ENCODE measurements around the gene INO80.
"Not testable (repeated sequence)": the region's sequence is repeated elsewhere in the genome, so short reads cannot be mapped to it uniquely, and the experiment has no call there.

Gene INO80, protein sequence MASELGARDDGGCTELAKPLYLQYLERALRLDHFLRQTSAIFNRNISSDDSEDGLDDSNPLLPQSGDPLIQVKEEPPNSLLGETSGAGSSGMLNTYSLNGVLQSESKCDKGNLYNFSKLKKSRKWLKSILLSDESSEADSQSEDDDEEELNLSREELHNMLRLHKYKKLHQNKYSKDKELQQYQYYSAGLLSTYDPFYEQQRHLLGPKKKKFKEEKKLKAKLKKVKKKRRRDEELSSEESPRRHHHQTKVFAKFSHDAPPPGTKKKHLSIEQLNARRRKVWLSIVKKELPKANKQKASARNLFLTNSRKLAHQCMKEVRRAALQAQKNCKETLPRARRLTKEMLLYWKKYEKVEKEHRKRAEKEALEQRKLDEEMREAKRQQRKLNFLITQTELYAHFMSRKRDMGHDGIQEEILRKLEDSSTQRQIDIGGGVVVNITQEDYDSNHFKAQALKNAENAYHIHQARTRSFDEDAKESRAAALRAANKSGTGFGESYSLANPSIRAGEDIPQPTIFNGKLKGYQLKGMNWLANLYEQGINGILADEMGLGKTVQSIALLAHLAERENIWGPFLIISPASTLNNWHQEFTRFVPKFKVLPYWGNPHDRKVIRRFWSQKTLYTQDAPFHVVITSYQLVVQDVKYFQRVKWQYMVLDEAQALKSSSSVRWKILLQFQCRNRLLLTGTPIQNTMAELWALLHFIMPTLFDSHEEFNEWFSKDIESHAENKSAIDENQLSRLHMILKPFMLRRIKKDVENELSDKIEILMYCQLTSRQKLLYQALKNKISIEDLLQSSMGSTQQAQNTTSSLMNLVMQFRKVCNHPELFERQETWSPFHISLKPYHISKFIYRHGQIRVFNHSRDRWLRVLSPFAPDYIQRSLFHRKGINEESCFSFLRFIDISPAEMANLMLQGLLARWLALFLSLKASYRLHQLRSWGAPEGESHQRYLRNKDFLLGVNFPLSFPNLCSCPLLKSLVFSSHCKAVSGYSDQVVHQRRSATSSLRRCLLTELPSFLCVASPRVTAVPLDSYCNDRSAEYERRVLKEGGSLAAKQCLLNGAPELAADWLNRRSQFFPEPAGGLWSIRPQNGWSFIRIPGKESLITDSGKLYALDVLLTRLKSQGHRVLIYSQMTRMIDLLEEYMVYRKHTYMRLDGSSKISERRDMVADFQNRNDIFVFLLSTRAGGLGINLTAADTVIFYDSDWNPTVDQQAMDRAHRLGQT (N-terminal part only)

DNA sequence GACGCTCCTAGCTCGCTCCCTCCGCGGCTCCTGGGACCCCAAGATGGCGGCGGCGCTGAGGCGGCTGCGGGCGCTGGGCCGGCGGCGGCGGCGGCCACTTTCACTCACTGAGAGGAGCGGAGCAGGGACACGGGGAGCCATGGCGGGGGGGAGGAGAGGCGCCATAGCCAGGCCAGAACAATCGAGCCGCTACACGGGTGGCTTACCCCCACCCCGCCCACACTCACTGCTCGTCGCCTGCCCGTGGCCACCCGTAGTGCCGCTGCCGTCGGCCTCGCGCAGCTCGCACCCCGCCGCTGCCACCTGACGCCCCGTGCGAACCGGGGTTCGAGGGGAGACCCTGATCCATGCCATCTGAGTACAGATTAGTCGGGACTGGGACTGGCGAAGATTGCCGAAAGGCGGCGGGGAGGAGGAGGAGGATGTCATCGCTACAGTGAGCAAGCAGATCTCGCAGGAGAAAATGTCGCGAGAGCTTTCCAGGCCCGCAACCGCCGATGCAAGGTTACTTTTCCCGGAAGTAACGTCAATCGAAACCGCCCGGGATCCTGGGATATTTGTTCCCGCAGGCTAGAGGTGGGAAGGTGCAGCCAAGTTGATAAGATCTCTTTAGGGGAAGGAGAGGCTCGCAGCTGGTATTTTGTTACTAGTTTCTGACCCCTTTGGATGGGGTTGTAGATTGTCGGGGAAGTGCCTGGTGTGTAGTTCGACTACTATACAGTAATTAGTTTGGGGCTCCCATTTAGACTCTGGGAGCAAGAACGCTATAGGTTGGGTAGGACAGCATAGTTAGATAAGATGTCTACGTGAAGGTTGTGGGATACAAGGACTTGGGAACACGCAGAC lies at the start of gene INO80:
TSS of gene INO80 (minus strand) at position 165 of the 846 bp plus-strand sequence. CDS start 19,970 bp downstream, outside the sequence.
- peak within 1 kb of the TSS; percentile 98 for H3K4me3 Mint-ChIP-seq
- ATAC-seq (ENCODE audit: low read depth) (peak; percentile 59), DNase-seq (ENCODE audit: low spot score in 2 of 2) (peak; percentile 92 to 98)
- H3K9me3 Mint-ChIP-seq: no peaks in the 10 kb centered on the region
- peak within 1 kb of the TSS; percentile 98 for H3K27ac Mint-ChIP-seq
- peaks cover 7% of the 10 kb centered on the region for H3K36me3 Mint-ChIP-seq
- peaks cover 8% of the 10 kb centered on the region for H3K4me1 Mint-ChIP-seq
- no peaks in the 10 kb centered on the region for H3K27me3 Mint-ChIP-seq

DNA sequence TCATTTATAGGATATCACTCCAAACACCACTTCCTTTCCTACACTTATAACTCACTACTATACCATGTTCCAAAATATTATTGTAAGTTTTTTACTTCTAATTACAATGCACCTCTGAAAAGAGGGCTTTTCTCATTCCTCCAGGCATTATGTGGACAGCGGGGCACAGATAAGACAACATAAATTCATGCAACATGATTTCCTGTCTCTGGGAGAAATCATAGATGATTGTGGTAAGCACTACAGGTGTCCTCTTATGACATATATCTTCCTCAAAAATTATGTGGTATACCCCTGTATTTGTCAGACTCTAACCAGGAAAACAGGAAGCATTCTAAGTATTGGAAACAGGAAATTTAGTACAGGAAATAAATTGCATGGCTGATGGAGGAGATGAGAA lies 45.7 kb upstream of the INO80 start:
- no peak overlapping the region for H3K27ac Mint-ChIP-seq
- H3K9me3 Mint-ChIP-seq: no peaks in the 10 kb centered on the region
- H3K27me3 Mint-ChIP-seq: no peaks in the 10 kb centered on the region
- ATAC-seq (ENCODE audit: low read depth) (no peak), DNase-seq (ENCODE audit: low spot score in 2 of 2) (no peak)
- H3K36me3 Mint-ChIP-seq: no peaks in the 10 kb centered on the region
- H3K4me3 Mint-ChIP-seq: no peak overlapping the region
- H3K4me1 Mint-ChIP-seq: peaks cover 3% of the 10 kb centered on the region

DNA sequence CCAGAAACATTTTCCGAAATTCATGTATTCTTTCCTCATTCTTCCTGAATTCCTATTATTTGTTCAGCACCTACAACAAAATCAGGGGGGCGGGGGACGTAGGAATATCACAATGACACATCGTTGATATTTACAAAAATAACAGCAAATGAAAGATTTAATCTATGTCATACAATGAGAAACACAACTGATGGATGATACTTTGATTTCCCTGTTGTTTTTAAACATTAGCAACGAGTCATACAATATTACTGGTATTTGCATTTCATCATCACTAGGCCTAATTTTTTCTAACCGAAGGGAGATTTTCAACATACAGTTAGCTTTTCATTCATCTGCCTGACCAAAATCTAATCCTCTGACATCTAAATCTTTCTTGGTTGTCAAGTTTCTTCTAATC lies 45.3 kb upstream of the INO80 start:
- peaks cover 3% of the 10 kb centered on the region for H3K4me1 Mint-ChIP-seq
- DNase-seq (ENCODE audit: low spot score in 2 of 2): no peak

DNA sequence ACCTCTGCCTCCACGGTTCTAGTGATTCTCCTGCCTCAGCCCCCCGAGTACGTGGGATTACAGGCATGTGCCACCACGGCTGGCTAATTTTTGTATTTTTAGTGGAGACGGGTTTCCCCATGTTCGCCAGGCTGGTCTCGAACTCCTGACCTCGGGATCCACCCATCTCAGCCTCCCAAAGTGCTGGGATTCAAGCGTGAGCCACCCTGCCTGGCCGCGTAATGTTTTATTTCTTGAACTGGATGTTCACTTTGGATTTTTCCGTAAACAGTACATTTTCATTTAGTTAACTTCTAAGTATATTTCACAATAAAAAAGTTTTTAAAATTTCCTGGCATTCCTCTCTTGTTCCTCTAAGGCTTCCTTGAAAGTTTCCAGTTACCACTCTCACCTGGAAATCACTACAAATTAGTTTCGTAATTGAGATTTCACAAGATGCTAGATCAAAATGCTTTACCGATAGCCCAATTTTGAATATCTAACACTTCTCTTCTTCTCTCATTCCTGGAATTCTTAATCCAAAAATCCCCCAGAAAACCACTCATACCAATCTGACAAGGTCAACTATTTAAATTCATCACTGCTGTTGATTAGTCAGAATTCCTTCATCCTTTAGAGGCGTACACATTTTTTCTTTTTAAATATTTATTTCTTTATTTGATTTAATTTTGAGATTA lies 44.7 kb upstream of the INO80 start:
- no peak overlapping the region for H3K27ac Mint-ChIP-seq
- peaks cover 3% of the 10 kb centered on the region for H3K4me1 Mint-ChIP-seq
- H3K9me3 Mint-ChIP-seq: no peaks in the 10 kb centered on the region
- H3K4me3 Mint-ChIP-seq: no peak overlapping the region
- no peak for DNase-seq (ENCODE audit: low spot score in 2 of 2)
- no peaks in the 10 kb centered on the region for H3K36me3 Mint-ChIP-seq
- no peaks in the 10 kb centered on the region for H3K27me3 Mint-ChIP-seq
- ATAC-seq (ENCODE audit: low read depth): no peak

More for the DNA sequence above, 45.3 kb upstream of the INO80 start:
- Mint-ChIP-seq H3K27me3 (no peaks in the 10 kb centered on the region), H3K36me3 (no peaks in the 10 kb centered on the region), H3K9me3 (no peaks in the 10 kb centered on the region), H3K27ac (no peak overlapping the region), H3K4me3 (no peak overlapping the region)
- no peak for ATAC-seq (ENCODE audit: low read depth)

DNA sequence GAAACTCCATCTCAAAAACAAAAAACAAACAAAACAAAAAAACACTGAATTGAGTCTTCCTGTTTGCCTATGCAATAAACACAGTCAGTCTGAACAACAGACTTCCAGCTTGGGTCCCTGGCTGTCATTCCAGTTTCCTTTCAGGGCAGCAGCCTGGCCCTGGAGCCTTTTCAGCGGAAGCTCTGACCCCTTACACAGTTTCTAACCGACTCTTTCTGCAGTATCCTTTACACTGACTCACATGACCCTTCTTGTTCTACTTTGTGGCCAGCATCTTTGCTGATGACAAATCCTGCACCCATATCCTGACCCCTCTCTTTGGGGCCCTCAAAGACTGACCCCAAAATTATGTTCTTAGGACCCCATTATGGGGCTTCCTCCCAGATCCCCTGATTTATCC lies 38.3 kb upstream of the INO80 start:
- no peaks in the 10 kb centered on the region for H3K9me3 Mint-ChIP-seq
- H3K4me3 Mint-ChIP-seq: no peak overlapping the region
- no peak overlapping the region for H3K27ac Mint-ChIP-seq
- no peaks in the 10 kb centered on the region for H3K36me3 Mint-ChIP-seq
- H3K27me3 Mint-ChIP-seq: no peaks in the 10 kb centered on the region
- DNase-seq (ENCODE audit: low spot score in 2 of 2) (no peak), ATAC-seq (ENCODE audit: low read depth) (no peak)
- no peaks in the 10 kb centered on the region for H3K4me1 Mint-ChIP-seq

DNA sequence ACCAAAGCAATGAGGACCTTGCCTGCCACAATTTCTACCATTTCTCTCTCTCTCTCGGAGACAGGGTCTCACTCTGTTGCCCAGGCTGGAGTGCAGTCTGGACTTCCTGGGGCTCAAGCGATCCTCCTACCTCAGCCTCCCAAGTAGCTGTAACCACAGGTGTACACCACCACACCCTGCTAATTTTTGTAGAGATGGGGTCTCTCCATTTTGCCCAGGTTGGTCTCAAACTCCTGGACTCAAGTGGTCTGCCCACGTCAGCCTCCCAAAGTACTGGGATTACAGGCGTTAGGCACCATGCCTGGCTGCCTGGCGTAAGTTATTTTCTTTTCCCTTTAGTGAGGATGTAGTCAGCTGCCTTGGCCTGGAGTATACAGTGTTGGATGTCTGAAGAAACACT lies 37.7 kb upstream of the INO80 start:
- H3K27me3 Mint-ChIP-seq: no peaks in the 10 kb centered on the region
- H3K36me3 Mint-ChIP-seq: no peaks in the 10 kb centered on the region
- DNase-seq (ENCODE audit: low spot score in 2 of 2): no peak
- H3K9me3 Mint-ChIP-seq: no peaks in the 10 kb centered on the region
- ATAC-seq (ENCODE audit: low read depth): no peak
- no peak overlapping the region for H3K27ac Mint-ChIP-seq
- H3K4me1 Mint-ChIP-seq: no peaks in the 10 kb centered on the region
- H3K4me3 Mint-ChIP-seq: no peak overlapping the region

DNA sequence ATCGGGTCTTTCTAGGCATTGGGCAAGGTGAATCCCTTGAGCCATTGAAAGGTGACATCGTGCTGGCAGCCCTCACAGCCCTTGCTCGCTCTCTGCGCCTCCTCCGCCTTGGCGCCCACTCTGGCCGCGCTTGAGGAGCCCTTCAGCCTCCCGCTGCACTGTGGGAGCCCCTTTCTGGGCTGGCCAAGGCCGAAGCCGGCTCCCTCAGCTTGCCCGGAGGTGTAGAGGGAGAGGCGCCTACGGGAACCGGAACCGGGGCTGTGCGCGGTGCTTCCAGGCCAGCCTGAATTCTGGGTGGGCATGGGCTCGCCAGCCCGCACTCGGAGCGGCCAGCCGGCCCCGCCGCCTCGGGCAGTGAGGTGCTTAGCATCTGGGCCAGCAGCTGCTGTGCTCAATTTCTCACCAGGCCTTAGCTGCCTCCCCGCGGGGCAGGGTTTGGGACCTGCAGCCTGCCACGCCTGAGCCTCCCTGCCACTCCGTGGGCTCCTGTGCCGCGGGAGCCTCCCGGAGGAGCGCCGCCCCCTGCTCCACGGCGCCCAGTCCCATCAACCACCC lies 35.4 kb upstream of the INO80 start:
- no peaks in the 10 kb centered on the region for H3K27me3 Mint-ChIP-seq
- H3K27ac Mint-ChIP-seq: no peak overlapping the region
- no peak overlapping the region for H3K4me3 Mint-ChIP-seq
- DNase-seq (ENCODE audit: low spot score in 2 of 2) (no peak), ATAC-seq (ENCODE audit: low read depth) (no peak)
- H3K36me3 Mint-ChIP-seq: no peaks in the 10 kb centered on the region
- no peaks in the 10 kb centered on the region for H3K9me3 Mint-ChIP-seq
- no peaks in the 10 kb centered on the region for H3K4me1 Mint-ChIP-seq

DNA sequence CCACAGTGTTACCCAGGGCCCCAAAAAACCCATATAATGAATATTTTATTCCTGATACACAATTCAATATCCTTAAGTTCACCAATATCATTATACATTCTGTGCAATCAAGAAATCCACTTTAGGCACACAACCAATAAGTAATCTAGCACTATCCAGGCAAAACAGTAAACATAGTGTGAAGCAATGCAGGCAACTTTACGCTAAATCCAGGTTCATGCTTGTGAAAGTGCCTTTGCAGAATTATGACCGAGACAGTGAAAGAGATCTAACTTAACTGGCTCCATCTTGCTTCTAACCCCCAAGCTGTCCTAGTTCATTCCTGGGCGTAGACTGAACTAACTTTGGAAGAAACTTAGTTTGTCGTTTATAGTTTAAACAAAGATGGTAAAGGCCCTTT lies 34.2 kb upstream of the INO80 start:
- Mint-ChIP-seq H3K27me3 (no peaks in the 10 kb centered on the region), H3K27ac (no peak overlapping the region), H3K4me3 (no peak overlapping the region), H3K4me1 (no peaks in the 10 kb centered on the region), H3K36me3 (no peaks in the 10 kb centered on the region), H3K9me3 (no peaks in the 10 kb centered on the region)
- DNase-seq (ENCODE audit: low spot score in 2 of 2): no peak
- ATAC-seq (ENCODE audit: low read depth): no peak

DNA sequence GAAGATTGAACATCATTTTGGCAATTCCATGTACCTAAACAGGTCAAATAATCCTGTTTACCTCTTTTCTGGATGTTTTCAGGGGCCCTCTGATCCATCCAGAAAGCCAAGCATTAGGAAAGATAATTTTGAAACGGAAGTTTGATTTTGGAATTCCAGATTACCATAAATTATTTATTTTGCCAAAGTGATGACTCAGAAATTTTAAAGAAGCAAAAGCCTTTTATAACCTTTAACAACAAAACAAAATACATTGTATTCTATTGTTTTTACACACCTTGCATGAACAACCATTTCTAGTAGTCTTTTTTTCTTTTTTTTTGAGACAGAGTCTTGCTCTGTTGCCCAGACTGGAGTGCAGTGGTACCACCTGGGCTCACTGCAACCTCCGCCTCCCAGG lies 32.0 kb upstream of the INO80 start:
- no peaks in the 10 kb centered on the region for H3K27me3 Mint-ChIP-seq
- ATAC-seq (ENCODE audit: low read depth) (no peak), DNase-seq (ENCODE audit: low spot score in 2 of 2) (no peak)
- H3K36me3 Mint-ChIP-seq: no peaks in the 10 kb centered on the region
- no peak overlapping the region for H3K27ac Mint-ChIP-seq
- H3K4me3 Mint-ChIP-seq: no peak overlapping the region
- no peaks in the 10 kb centered on the region for H3K4me1 Mint-ChIP-seq
- H3K9me3 Mint-ChIP-seq: no peaks in the 10 kb centered on the region

DNA sequence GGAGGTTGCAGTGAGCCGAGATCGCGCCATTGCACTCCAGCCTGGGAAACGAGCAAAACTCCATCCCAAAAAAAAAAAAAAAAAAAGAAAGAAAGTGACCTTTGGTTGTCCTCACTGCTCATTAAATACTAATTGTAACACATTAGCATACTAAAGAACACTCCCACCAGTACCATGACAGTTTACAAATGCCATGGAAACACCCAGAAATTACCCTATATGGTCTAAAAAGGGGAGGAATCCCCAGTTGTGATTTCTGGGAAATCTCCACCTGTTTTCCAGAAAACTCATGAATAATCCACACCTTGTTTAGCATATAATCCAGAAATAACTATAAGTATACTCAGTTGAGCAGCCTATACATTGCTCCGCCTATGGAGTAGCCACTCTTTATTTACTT lies 23.5 kb upstream of the INO80 start:
- Mint-ChIP-seq H3K4me3 (no peak overlapping the region), H3K4me1 (no peaks in the 10 kb centered on the region), H3K27me3 (peaks cover 1% of the 10 kb centered on the region), H3K36me3 (no peaks in the 10 kb centered on the region), H3K9me3 (no peaks in the 10 kb centered on the region), H3K27ac (no peak overlapping the region)
- ATAC-seq (ENCODE audit: low read depth) (no peak), DNase-seq (ENCODE audit: low spot score in 2 of 2) (no peak)

DNA sequence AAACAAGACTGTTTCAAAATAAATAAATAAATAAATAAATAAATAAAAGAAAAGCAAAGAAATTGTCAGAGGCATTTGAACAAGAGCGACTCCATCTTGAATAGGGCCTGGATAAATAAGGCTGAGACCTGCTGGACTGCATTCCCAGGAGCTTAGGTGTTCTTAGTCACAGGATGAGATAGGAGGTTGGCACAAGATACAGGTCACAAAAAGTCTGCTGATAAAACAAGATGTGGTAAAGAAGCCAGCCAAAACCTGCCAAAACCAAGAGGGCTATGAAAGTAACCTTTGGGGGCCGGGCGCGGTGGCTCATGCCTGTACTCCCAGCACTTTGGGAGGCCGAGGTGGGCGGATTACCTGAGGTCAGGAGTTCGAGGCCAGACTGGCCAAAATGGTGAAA lies 23.0 kb upstream of the INO80 start:
- DNase-seq (ENCODE audit: low spot score in 2 of 2); ATAC-seq (ENCODE audit: low read depth); H3K27me3 Mint-ChIP-seq; H3K9me3 Mint-ChIP-seq; H3K27ac Mint-ChIP-seq; H3K4me1 Mint-ChIP-seq; H3K4me3 Mint-ChIP-seq; H3K36me3 Mint-ChIP-seq: not testable (repeated sequence)

DNA sequence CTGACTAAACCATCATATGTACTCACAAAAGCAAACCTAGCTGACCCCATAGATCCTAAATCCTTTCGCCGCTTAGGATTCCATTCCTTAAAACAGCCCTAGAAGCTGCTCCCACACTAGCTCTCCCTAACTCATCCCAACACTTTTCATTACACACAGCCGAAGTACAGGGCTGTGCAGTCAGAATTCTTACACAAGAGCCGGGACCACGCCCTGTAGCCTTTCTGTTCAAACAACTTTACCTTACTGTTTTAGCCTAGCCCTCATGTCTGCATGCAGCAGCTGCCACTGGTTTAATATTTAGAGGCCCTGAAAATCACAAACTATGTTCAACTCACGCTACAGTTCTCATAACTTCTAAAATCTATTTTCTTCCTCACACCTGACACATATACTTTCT lies 19.5 kb upstream of the INO80 start:
- not testable (repeated sequence) for H3K4me1 Mint-ChIP-seq; H3K4me3 Mint-ChIP-seq; H3K9me3 Mint-ChIP-seq; DNase-seq (ENCODE audit: low spot score in 2 of 2); ATAC-seq (ENCODE audit: low read depth); H3K27ac Mint-ChIP-seq; H3K36me3 Mint-ChIP-seq
- H3K27me3 Mint-ChIP-seq: peaks cover 15% of the 10 kb centered on the region

DNA sequence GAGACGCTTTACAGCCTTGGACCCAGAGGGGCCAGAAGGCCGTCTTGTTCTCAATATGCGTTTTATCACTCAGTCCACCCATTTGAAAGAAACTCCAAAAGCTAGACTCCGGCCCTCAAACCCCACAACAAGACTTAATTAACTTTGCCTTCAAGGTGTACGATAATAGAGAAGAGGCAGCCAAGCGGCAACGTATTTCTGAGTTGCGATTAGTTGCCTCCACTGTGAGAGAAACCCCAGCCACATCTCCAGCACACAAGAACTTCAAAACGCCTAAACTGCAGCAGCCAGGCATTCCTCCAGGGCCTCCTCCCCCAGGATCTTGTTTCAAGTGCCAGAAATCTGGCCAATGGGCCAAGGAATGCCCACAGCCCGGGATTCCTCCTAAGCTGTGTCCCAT lies 17.4 kb upstream of the INO80 start:
- peaks cover 15% of the 10 kb centered on the region for H3K27me3 Mint-ChIP-seq
- H3K4me3 Mint-ChIP-seq: no peak overlapping the region
- no peaks in the 10 kb centered on the region for H3K4me1 Mint-ChIP-seq
- peaks cover 1% of the 10 kb centered on the region for H3K9me3 Mint-ChIP-seq
- H3K36me3 Mint-ChIP-seq: no peaks in the 10 kb centered on the region
- no peak for ATAC-seq (ENCODE audit: low read depth)
- no peak for DNase-seq (ENCODE audit: low spot score in 2 of 2)
- H3K27ac Mint-ChIP-seq: no peak overlapping the region
